ENCODE measurements around the gene MYCL.
"Not testable (repeated sequence)": the region's sequence is repeated elsewhere in the genome, so short reads cannot be mapped to it uniquely, and the experiment has no call there.

The MYCL gene

DNA sequence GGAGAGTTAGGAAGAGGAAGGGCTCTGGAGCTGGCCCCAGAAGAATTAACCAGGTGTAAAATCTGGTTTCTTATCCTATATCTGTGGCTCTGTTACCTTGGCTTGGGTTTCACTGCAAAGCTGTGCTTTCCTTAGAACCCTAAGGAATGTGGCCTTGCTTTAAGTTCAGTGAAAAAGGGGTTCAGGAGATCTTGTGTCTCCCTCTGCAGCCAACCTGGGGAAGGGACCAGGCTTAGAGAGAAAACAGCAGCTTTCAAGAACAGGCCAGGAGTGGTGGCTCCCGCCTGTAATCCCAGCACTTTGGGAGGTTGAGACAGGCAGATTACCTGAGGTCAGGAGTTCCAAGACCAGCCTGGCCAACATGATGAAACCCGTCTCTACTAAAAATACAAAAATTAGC, 16.1 kb upstream of the MYCL start:
- no peak for DNase-seq (ENCODE audit: low read depth)

DNA sequence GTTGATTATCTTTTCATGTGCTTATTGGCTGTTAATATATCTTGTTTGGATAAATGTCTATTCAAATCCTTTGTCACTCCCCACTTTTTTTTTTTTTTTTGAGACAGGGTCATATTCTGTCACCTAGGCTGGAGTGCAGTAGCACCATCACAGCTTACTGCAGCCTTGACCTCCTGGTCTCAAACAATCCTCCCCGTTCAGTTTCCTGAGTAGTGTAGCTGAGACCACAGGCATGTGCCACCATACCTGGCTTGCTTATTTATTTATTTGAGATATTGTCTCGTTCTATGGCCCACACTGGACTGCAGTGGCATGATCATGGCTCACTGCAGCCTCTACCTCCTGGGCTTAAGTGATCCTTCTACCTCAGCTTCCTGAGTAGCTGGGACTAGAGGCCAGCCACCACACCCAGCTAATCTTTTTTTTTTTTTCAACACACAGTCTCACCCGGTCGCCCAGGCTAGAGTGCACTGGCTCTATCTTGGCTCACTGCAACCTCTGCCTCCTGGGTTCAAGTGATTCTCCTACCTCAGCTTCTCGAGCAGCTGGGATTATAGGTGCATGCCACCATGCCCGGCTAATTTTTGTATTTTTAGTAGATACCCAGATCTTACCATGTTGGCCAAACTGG, 13.9 kb upstream of the MYCL start:
- DNase-seq (ENCODE audit: low read depth), result no peak

DNA sequence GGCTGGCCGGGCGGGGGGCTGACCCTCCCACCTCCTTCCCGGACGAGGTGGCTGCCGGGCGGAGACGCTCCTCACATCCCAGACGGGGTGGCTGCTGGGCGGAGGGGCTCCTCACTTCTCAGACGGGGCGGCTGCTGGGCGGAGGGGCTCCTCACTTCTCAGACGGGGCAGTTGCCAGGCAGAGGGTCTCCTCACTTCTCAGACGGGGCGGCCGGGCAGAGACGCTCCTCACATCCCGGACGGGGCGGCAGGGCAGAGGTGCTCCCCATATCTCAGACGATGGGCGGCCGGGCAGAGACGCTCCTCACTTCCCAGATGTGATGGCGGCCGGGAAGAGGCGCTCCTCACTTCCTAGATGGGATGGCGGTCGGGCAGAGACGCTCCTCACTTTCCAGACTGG, 11.4 kb upstream of the MYCL start:
- DNase-seq (ENCODE audit: low read depth), result not testable (repeated sequence)

DNA sequence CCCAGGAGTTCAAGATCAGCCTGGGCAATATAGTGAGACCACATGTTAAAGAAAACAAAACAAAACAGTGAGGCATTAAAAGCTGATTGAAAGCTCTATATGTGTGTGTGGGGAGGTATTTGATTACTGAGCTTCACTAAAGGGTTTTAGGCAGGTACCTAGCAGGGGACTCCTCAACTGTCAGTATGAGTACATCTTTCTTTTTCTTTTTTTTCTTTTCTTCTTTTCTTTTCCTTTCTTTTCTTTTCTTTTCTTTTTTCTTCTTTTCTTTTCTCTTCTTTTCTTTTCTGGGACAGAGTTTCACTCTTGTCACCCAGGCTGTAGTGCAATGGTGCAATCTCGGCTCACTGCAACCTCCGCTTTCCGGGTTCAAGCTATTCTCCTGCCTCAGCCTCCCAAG, 8.5 kb upstream of the MYCL start:
- DNase-seq (ENCODE audit: low read depth), result no peak

DNA sequence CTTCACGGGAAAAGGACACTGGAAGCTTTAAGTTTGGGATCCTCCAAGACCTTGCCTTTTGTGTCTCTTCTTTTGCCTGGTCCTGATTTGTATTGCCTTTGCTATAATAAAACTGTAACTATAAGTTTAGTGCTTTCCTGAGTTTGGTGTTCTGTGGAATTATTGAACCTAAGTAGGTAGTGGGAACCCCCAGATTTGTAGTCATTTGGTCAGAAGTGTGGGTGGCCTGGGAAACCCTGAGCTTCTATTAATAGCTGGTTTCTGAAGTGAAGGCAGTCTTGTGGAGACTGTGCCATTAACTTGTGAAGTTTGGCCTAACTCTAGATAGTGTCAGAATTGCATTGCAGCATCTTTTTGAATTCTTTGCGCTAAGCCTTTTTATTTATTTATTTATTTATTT, 6.8 kb upstream of the MYCL start:
- DNase-seq (ENCODE audit: low read depth), result no peak

DNA sequence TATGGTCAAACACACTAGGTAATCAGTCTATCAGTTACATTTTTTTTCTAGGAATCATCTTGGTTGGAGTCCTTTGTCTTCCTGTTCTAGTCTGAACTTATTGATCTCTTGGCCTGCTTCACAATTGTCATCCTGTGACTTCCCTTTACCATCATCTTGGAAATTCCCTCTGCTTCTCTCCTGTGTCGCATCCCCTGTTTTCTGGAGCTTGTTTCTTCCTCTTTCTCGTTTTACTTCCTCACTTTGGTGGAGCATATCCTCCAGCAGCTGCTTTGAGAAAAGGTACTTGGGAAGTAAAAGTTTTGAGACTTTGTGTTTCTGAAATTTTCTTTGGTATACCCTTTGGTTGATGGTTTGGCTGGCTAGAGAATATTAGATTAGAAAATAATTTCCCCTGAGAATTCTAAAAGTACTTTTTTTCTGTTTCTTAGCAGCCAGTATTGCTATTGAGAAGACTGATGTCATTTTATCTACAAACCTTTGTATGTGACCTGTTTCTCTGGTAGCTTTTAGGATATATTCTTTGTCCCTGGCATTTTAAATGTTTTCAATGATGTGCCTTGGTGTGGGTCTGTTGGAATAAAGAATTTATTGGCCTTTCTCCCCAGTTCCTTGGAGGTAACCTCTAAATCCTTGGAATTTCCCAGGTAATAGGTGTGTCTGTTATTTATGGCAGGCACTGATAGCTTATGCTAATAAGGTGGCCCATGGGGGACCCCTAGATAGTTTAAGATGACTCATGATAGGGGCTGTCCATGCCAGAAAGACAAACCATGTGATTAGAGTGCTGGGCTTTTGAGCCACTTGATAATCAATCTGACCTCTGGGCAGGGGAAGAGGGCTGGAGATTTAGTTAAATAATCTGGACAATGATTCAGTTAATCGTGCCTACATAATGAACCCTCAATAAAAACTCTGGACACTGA, 6.1 kb upstream of the MYCL start:
- DNase-seq (ENCODE audit: low read depth), result no peak

DNA sequence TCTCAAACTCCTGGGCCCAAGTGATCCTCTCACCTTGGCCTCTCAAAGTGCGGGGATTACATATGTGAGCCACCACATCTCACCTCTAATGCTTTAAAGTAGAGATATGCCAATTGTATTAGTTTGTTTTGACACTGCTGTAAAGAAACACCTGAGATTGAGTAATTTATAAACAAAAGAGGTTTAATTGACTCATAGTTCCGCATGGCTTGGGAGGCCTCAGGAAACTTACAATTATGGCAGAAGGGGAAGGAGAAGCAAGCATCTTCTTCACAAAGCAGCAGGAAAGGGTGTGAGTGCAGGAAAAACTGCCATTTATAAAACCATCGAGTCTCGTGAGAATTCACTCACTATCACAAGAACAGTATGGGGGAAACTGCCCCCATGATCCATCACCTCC, 3.5 kb upstream of the MYCL start:
- no peak for DNase-seq (ENCODE audit: low read depth)

DNA sequence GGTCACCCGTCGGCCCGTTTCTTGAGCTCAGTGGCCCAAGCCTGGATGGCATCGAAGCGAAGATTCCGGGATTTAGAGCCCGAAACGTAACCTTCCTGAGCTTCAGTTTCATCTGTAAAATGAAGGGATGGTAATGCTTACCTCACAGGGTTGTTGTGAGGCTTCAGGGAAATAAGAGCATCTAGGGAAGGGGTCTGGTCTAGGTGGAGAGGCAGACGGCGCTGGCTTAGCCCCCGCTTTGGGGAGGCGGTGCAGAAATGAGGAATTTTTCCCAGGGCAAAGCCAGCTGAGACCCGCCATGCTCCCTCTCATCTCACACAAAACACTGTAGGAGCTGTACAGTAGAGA, 717 bp upstream of the MYCL start:
- no peak for DNase-seq (ENCODE audit: low read depth)

DNA sequence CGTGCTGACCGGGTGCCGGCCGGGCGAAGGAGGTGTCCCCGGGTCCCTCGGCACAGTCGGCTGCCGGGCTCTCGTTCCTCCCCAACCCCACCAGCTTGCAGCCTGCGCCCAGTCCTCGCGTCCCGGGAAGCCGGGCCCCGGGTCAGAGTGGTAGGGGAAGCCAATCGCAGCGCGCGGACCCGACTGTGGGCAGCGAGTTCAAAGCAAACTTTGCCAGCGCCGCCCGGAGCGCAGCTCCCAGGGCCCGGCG, 328 bp downstream of the MYCL start:
- peak; percentile 51 for DNase-seq (ENCODE audit: low read depth)

DNA sequence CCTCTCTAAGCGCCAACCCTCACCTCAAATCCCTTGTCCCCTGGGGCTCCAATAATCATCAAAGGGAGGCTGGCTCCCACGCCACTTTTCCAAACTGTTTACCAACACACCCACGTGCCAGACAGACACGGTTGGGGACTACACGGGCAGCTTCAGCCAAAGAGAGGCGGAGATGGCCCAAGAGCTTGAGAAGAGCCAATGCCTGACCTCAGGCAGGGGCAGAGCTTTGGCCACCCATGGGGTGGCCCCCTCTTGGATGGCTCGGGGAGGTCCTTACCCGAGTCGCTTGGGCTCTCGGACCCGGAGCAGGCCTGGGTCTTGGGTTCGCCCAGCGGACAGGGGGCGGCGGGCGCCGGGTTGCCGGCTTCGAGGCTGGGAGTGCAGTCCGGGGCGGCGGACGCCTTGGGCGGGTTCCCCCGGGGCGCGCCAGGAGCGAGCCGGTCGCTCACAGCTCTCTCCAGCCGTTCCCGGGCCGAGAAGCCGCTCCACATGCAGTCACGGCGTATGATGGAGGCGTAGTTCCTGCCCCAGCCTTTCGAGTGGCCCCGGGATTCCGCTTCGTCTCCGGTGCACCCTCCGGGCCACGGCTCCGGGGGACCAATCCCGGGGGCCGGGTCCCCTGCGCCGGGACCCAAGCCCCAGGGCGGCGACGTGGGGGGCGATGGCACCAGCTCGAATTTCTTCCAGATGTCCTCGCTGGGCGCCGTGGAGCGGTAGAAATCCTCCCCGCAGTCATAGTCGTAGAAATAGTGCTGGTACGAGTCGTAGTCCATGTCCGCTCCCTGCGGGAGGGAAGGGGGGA, 854 bp downstream of the MYCL start:
- peak; percentile 50 for DNase-seq (ENCODE audit: low read depth)

DNA sequence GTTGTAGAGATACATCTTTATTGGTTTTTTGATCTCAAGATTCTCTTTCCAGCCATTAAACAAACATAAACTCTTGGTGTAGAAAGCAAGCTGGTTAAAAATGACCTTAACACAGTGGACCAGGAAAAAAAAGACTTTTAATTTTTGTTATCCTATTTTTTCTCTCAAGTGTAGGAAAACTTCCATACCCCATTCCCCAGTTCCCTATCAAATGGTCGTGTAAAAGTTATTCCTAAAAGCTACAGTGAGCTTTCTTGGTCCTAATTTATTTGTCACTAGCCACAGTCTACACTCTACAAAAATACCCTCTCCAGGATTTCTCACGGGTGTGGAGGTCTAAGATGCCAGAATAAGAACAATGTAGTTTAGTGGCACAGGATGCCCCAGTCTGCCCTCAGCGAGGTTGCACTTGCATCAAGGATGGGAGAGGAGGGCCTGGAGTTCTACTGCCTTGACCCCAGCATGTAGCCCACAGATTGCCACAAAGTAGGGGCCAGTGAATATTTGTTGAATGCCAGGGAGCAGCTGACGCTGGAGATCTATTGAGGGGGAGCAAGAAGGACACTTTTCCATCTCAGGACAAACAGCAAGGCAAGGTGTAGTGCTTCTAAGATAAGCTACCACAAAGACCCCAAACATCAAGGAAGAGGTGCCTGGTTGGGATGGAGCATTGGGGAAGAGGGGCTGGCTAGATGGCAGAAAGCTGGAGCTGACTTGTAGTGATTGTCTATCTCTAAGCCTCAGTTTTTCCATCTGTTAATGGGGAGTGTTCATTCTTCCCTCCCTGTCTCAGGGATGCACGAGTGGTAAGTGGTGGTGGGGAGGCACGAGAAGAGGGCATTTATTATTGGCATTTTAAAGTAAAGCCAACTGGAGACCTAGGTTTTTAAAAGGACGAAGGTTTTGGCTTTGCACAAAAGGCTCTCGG, 1.8 kb downstream of the MYCL start:
- no peak for DNase-seq (ENCODE audit: low read depth)

DNA sequence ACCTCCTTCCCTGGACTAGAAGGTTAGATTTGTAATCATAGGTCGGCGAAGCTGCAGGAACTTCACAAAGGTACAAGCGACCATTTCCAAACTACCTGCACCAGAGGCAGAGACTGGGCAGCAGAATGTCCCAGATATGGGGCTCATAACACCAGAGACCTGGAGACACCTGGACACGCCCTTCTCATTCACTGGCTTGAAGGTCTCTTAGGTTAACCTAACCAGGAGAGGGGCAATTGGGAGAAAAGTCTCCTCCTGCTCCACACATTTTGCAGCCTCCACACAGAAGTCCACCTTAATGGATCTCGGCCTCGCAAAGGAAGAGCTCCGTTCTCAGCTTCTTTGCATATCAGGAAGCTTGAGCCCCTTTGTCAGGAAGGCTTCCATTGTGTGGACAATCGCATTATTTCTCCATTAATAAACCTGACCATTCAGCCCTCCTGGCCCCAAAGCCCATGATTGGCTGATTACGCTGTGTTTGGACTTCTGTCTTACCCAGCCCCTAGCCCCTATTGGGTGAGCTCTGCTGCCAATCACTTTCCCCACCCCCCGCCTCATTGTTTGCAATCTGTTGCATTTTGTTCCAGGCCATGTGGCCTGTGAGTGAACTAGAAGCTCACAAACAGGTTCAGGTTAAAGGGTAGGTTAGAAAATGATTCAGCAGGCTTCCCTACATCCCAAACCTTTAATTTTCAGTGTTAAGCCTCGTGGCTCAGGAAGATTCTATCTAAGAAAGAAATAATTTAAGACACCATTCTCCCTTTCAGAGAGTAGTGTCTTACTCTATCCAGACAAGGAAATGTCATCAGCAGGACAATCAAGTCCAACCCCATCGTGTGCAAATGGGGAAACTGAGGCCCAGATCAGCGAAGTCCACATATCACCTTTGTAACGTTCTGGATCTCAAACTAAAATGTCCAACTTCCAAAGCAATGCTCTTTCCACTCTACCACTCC, 2.8 kb downstream of the MYCL start:
- DNase-seq (ENCODE audit: low read depth), result peak; percentile 63

DNA sequence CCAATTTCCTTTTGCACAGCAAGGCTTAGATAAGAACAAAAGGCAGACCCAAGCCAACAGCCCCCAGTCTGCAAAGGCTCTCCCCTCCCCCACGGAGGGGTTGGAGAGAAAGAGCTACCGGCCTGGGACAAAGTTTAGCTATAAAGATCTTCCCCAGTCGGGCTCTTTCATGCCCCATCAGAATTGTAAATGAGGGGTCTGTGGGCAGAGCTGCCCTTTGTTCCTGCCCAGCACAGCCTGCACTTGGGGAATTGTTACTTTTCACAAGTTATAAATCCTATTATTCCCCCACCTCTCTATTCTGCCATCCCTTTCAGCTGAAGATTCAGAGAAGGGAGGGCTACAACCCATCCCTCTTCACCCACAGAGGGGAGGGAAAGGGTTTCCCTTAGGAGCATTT, 3.5 kb downstream of the MYCL start:
- DNase-seq (ENCODE audit: low read depth), result no peak

DNA sequence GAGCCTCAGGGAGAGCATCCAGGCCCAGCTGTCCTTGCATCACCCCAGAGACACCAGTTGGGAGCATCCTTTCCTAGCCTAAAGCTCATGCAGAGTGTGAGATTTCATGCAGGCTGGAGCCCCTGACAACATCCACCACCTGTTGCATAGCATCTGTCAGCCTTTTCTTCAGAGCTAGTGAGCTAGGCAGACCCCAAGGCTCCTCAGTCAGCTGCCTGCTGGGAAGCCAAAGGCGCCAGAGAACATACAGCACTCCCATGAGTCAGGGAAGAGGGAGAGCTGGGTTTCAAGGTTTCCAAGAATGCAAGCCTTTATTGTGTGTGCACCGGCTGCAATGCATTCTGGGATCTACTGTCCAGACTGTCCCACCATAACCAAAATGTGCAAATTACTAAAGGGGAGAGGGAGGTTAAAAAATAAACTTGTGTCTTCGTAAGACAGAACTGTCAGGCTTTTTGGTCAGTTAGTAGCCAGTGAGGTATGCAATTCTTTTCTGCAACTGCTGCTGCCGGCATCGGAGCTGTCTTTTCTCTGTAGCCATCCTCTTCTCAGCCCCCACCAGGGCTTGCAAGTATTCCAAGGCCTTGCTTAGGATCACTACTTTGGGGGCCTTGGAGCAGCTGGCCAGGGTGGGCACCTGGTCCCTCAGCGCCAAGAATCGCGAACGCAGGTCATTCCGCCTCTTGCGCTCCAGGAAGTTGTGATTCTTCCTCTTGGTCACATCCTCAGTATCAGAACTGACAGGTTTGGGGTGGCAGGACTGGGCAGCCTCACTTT, 4.6 kb downstream of the MYCL start:
- peak; percentile 65 for DNase-seq (ENCODE audit: low read depth)

DNA sequence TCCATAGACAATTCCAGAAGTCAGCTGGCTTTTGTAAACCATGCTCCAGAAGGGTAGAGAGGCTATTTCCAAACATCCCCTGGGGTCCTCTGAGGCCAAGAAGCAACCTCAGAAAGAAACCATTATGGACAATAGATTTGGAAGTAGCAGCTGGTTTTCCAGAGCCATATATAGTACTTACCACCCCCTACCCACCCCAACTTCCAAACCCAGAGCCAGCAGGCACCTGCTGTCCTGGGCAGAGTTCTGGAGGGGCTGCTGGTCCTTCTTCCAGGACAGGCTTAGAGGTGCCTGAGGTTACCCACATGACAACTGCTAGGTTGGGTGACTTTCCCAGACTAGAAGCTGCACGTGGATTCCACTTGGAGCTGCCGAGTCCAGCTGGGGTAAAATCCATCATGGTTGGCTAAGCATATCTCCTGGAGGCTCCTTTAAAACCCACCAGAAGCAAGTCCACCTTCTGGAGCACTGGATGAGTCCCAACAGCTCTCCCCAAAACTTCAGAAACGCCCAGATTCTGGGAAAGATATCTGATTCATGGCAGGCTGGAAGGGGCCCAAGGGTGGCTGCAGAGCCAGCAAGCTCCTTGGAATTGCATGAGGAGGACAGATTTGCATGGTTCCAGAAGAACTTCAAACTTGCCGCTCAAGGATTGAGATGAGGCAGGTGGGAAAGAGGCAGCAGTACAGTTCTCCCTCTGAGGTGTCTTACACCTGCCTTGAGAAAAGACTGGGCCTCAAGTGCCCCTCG, 5.8 kb downstream of the MYCL start:
- DNase-seq (ENCODE audit: low read depth), result no peak

DNA sequence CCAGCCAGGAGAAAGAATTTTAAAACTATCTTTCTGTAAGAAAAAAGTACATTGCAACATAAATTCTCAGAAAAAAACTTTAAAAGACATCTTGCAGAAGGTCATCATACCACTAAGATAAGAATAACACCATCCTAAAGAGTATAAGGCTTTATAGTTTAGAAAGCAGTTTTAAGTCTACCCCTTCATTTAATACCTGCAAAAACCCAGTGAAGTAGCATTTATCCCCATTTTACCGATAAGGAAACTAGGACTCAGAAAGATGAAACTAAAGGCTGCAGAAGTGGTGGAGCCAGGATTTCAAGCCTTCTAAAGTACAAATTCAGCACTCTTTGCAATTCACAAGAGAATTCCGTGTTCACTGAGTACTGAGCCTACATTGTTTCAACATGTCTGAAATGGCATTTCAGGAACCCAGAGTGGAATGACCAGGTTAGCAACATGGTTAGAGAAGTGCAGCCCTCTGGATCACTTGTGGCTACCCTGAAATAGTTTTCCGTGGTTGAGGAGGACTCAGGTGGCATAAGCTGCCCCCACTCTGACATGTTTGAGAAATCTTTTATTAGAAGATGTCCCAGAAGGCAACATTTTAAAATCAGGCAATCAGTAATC, 6.7 kb downstream of the MYCL start:
- no peak for DNase-seq (ENCODE audit: low read depth)

DNA sequence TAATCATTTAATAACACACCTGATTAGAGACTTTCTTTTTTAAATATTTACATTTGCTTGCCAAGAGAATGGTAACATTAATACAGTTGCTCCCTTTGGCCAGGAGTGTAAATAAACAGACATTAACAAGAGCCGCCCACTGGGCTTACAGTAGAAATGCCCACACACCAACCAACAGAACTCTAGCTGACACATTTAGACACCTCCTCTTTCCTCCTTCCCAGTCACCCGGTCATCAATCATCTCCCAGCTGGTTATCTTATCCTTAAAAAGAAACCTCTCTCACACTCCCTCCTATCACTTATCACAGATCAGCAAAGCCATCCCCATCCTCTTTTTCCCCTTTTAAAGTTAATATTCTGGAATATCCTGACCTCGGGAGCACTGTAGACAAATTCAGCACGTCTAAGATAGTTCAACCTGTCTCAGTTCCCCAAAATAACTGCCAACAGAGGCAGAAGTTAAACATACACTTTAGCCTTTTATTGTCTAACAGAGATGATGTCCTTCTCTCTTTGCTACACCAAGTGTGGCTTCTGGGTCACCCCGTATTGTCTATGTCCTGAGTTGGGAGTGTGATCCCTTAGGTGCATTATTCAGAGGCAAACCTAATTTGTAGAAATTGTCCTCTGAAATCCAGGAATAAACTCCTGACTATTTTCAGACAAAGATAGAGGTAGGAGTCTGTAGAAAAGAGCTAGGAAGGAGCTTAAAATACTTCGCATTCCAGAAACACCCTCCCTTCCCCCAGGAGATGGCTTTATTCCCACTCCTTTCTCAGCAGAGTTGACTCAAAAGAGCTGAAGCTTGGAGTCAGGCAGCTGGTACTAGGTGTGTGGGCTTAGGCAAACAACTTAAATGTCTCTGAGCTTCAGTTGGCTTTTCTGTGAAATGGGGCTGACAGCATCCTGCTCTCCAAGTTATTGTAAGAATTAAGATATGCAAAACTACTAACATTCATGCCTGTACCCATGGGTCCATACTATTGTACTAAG, 8.8 kb downstream of the MYCL start:
- peak; percentile 81 for DNase-seq (ENCODE audit: low read depth)

DNA sequence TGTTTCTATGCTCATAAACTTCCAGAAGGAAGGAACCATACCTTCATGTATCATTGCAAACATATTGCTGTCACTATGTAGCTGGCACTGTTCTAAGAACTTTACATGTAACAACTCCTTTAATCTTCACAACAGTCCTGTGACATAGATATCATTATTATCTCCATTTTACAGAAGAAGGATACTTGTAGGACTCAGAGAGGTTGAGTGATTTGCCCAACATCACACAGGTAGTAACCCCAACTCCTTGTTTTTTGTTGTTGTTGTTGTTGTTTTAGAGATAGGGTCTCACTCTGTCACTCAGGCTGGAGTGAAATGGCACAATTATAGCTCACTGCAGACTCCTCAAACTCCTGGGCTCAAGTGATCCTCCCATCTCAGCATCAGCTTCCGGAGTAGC, 10.8 kb downstream of the MYCL start:
- DNase-seq (ENCODE audit: low read depth), result no peak

Data from EH (cell line).